HG03432 (cell line): ENCODE data around the gene EEF1A2.

Source experiments
- ATAC-seq: cut with Tn5 transposase; IDR thresholded peaks from one replicate; pipeline ENCODE4 v1.9.1; 2021; ENCODE audit warnings: mild to moderate bottlenecking, moderate library complexity; ENCODE audit not compliant: unreplicated experiment

Gene EEF1A2

GRCh38 chr20:63498960-63499337 lies at the start of gene EEF1A2:
TSS of gene EEF1A2 (minus strand) at chr20:63499083. CDS start at chr20:63497763, 1,320 bp downstream.
- no peak for ATAC-seq

- no peak for ATAC-seq
Observed at GRCh38 chr20:63548542-63548941, 49.7 kb upstream of the EEF1A2 start.

GRCh38 chr20:63547725-63548480 lies 49.0 kb upstream of the EEF1A2 start, which contains the start of gene SRMS:
TSS of gene SRMS (minus strand) at chr20:63547749. CDS start at chr20:63547463, 286 bp downstream.
- no peak for ATAC-seq

- no peak for ATAC-seq
Observed at GRCh38 chr20:63546956-63547724, 48.3 kb upstream of the EEF1A2 start.

- ATAC-seq: no peak
Observed at GRCh38 chr20:63546256-63546955, 47.5 kb upstream of the EEF1A2 start.

GRCh38 chr20:63545814-63546213 lies 46.9 kb upstream of the EEF1A2 start:
- ATAC-seq: no peak

- no peak for ATAC-seq
Observed at GRCh38 chr20:63544958-63545516, 46.2 kb upstream of the EEF1A2 start.

- no peak for ATAC-seq
Observed at GRCh38 chr20:63544241-63544957, 45.5 kb upstream of the EEF1A2 start.

GRCh38 chr20:63543733-63544132 lies 44.9 kb upstream of the EEF1A2 start:
- no peak for ATAC-seq

- no peak for ATAC-seq
Observed at GRCh38 chr20:63543131-63543530, 44.2 kb upstream of the EEF1A2 start.

GRCh38 chr20:63542696-63543095 lies 43.8 kb upstream of the EEF1A2 start:
- ATAC-seq: no peak

GRCh38 chr20:63542031-63542559 lies 43.2 kb upstream of the EEF1A2 start:
- ATAC-seq: no peak

GRCh38 chr20:63541371-63541770 lies 42.5 kb upstream of the EEF1A2 start:
- no peak for ATAC-seq

- ATAC-seq: no peak
Observed at GRCh38 chr20:63540417-63541186, 41.7 kb upstream of the EEF1A2 start.

GRCh38 chr20:63539441-63540370 lies 40.8 kb upstream of the EEF1A2 start:
- ATAC-seq: no peak

- ATAC-seq: no peak
Observed at GRCh38 chr20:63539092-63539430, 40.2 kb upstream of the EEF1A2 start.

- ATAC-seq: no peak
Observed at GRCh38 chr20:63538204-63539091, 39.6 kb upstream of the EEF1A2 start.
